ENCODE results near the gene ZNRF2.

The ZNRF2 gene

DNA sequence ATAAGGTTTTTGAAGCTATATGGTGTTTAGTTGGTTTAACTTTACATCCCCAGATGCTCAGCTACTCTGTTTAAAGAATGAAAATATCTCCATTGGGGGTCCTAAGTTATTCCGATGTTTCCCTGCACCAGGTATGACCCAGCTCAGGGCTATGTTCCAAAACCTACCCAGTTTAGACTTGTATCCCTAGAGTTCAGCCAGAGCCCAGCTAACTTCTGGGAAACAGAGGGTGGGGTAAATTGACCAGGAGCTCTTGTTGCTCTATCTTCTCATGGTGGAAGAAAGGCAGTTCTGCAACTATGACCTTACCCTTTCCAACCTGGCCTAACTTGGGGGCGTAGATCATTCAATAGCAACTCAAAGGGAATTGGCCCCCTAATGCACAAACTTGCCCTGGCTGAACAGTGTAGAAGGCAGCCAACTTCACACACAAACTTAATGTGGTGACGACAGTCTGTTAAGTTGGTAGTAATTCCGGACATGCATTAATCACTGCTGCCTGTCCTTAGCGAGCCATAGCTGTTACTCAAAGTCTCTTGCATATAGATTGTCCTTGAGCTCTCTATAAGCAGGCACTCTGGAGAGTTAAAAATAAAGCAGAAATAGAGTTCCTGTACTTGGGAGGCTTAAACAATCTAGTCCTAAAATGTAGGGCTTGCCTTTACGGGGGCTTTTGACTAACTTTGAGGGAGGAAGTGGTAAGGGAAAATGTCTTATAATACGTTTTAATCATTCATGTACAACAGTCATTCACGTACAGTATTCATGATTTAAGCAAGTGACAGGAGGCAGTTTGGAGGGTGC is 5.3 kb upstream of the ZNRF2 start:
- TF ChIP-seq, protein P1, sequence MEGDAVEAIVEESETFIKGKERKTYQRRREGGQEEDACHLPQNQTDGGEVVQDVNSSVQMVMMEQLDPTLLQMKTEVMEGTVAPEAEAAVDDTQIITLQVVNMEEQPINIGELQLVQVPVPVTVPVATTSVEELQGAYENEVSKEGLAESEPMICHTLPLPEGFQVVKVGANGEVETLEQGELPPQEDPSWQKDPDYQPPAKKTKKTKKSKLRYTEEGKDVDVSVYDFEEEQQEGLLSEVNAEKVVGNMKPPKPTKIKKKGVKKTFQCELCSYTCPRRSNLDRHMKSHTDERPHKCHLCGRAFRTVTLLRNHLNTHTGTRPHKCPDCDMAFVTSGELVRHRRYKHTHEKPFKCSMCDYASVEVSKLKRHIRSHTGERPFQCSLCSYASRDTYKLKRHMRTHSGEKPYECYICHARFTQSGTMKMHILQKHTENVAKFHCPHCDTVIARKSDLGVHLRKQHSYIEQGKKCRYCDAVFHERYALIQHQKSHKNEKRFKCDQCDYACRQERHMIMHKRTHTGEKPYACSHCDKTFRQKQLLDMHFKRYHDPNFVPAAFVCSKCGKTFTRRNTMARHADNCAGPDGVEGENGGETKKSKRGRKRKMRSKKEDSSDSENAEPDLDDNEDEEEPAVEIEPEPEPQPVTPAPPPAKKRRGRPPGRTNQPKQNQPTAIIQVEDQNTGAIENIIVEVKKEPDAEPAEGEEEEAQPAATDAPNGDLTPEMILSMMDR (IDR thresholded peaks at IDR 0.05; ENCODE audit: low read depth, low read length, missing control alignments): no peak
- DNase-seq (ENCODE audit: low read depth): no peak

DNA sequence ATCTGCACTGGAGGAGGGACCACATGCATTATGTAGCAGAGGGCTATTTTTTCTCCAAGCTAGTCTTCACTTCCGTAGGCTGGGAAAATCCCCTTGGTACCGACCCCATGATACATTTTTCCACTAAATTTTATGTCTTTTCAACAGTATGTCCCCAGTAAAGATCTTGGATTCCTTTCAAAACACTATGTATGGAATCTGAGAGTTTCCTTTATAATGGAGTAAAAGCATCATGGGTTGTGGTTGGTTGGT is 4.8 kb upstream of the ZNRF2 start:
- no peak for DNase-seq (ENCODE audit: low read depth)
- TF ChIP-seq, protein P1 (IDR thresholded peaks at IDR 0.05; ENCODE audit: low read depth, low read length, missing control alignments): no peak
- no peak overlapping the region for H3K4me3 ChIP-seq (ENCODE audit: low read depth, low read length)

More for the DNA sequence above, 5.3 kb upstream of the ZNRF2 start:
- no peak overlapping the region for H3K4me3 ChIP-seq (ENCODE audit: low read depth, low read length)

DNA sequence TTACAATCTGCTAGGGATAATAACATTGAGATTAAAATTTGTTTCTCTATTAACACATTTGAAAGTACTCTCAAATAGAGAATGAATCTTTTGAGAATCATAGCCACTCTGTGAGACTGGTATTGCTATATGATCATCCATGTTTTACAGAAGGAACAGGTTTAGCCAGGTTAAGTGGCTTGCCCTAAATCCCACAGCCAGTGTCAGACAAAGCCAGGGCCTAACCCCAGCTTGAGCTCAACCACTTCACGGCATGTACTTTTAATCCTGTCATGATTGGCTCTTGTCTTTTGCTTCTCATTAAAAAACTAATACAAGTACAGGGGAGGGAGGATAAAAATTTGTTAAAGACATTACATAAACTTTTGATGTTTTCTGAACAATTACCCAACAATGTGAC is 3.8 kb upstream of the ZNRF2 start:
- DNase-seq (ENCODE audit: low read depth): no peak
- TF ChIP-seq, protein P1 (IDR thresholded peaks at IDR 0.05; ENCODE audit: low read depth, low read length, missing control alignments): no peak
- H3K4me3 ChIP-seq (ENCODE audit: low read depth, low read length): no peak overlapping the region

DNA sequence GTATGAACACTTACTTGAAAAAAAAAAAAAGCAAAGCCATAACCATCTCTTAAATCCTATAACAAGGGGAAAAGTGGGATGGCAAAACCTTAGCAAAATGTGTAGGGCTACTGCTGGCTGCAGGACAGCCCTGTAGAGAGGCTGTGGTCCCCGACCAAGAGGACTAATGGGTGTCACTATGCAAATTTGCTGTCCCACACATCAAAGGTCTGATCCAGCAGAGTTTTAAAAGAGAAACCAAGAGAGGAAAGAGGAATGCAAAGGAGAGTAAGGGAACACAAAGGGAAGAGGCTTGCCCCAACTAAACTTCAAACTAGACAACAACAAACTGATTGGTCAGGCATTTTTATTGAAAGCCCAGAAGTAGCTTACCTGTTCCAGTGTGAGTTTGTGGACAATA is 3.1 kb upstream of the ZNRF2 start:
- no peak overlapping the region for H3K4me3 ChIP-seq (ENCODE audit: low read depth, low read length)
- TF ChIP-seq, protein P1 (IDR thresholded peaks at IDR 0.05; ENCODE audit: low read depth, low read length, missing control alignments): no peak
- DNase-seq (ENCODE audit: low read depth): no peak

DNA sequence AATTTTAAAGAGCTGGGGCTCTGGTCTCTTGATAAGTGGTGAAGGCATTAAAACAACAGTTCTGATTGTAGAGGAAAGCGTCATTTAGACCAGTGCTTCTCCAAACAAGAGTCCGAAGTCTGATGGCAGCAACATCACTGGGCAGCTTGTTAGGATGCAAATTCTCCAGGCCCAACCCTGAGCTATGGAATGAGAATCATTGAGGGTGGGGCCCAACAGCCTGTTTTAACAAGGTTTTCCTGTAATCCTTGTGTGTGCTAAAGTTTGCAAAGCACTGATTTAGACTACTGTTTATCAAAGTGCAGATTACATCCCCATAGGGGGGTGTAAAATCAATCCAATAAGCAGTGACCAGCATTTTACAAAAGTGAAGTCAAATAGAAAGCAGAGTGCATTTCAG is 2.6 kb upstream of the ZNRF2 start:
- DNase-seq (ENCODE audit: low read depth): no peak
- TF ChIP-seq, protein P1 (IDR thresholded peaks at IDR 0.05; ENCODE audit: low read depth, low read length, missing control alignments): no peak
- no peak overlapping the region for H3K4me3 ChIP-seq (ENCODE audit: low read depth, low read length)

DNA sequence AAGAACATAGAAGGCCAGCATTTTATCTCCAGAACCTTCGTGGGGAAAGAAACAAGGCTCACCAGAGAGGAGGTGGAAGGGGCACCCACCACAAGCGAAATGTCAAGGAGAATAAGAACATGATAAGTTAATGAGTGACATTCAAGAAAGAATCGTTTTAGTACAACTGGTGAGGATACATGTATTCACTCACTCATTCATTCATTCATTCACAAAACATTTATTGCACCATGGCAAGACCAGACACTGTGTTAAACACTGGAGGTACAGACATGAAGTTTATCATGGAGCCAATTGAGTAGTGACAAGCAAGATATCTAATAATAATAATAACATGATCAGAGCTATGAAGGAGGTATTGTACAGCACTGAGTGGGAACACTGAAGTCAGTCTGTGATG is 1.7 kb upstream of the ZNRF2 start:
- no peak for DNase-seq (ENCODE audit: low read depth)
- TF ChIP-seq, protein P1 (IDR thresholded peaks at IDR 0.05; ENCODE audit: low read depth, low read length, missing control alignments): no peak
- H3K4me3 ChIP-seq (ENCODE audit: low read depth, low read length): no peak overlapping the region

DNA sequence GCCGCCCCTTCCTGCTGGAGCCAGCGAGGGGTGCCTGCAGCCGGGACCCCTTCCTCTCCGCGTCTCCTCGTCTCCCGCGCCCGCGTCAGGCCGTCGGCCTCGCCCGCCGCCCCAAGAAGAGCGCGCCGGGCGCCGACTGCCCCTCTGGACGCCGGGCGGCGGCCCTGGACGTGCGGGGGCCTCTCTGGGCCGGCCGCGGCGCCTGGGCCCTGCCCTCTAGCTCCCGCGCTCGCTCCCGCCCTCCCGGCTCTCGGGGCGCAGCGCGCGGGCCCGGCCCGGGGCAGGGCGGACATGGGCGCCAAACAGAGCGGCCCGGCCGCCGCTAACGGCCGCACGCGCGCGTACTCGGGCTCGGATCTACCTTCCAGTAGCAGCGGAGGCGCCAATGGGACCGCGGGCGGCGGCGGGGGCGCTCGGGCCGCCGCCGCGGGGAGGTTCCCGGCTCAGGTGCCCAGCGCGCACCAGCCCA is 704 bp downstream of the ZNRF2 start:
- peak overlapping the region; percentile 71 for H3K4me3 ChIP-seq (ENCODE audit: low read depth, low read length)
- TF ChIP-seq, protein P1 (IDR thresholded peaks at IDR 0.05; ENCODE audit: low read depth, low read length, missing control alignments): no peak
- DNase-seq (ENCODE audit: low read depth): no peak

All from GM12864 (cell line).